ENCODE data around the gene SULT4A1.

SULT4A1 gene

DNA sequence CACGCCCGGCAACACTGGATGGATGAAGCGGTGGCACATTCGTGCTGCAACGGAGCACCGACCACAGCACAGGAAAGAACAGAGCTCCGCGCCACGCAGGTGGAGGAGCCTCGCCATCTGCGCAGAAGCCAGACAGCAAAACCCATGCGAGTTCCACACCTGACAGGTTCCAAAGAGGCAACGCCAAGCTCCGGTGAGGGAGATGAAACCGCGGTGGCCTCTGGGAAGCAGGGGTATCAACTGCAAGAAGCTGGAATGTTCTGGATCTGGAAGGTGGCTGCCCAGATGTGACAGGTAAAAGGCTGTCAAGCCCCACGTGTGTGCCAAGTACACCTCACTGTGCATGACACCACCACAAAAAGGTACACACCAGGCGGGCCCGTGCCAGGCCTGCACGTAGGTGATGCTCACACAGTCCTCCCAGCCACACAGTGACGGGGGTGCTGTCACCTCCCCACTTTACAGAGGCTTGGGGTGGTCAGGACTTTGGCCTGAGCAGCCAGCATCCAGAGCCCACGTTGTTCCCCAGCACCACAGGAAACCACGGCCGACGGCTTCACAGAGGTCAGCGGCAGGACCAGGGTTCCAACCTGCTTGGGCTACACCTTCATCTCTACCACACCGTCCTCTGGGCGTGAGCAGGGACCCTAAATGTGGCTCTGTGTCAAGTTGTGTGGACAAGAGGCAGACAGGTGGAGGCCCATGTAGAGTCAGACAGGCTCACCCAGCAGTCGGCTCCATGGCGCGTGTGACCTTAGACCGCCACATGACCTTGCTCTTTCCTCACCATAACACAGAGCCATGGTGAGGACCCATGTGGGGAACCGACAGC is 30.5 kb downstream of the SULT4A1 start:
- Histone ChIP-seq H3K27ac (no peak overlapping the region), H3K36me3 (replicated peaks) (no peaks in the 10 kb centered on the region), H3K27me3 (replicated peaks) (no peaks in the 10 kb centered on the region), H3K4me3 (ENCODE audit: low read depth, low read length) (no peak overlapping the region)
- no peak for DNase-seq
- TF ChIP-seq, protein P1, sequence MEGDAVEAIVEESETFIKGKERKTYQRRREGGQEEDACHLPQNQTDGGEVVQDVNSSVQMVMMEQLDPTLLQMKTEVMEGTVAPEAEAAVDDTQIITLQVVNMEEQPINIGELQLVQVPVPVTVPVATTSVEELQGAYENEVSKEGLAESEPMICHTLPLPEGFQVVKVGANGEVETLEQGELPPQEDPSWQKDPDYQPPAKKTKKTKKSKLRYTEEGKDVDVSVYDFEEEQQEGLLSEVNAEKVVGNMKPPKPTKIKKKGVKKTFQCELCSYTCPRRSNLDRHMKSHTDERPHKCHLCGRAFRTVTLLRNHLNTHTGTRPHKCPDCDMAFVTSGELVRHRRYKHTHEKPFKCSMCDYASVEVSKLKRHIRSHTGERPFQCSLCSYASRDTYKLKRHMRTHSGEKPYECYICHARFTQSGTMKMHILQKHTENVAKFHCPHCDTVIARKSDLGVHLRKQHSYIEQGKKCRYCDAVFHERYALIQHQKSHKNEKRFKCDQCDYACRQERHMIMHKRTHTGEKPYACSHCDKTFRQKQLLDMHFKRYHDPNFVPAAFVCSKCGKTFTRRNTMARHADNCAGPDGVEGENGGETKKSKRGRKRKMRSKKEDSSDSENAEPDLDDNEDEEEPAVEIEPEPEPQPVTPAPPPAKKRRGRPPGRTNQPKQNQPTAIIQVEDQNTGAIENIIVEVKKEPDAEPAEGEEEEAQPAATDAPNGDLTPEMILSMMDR (IDR thresholded peaks at IDR 0.05; ENCODE audit: low read depth, low read length, missing control alignments): no peak
- in situ Hi-C loops (cut with HindIII; ENCODE audit: low pct_ligation_motif_present, low sequenced_read_pairs): no loop called here

DNA sequence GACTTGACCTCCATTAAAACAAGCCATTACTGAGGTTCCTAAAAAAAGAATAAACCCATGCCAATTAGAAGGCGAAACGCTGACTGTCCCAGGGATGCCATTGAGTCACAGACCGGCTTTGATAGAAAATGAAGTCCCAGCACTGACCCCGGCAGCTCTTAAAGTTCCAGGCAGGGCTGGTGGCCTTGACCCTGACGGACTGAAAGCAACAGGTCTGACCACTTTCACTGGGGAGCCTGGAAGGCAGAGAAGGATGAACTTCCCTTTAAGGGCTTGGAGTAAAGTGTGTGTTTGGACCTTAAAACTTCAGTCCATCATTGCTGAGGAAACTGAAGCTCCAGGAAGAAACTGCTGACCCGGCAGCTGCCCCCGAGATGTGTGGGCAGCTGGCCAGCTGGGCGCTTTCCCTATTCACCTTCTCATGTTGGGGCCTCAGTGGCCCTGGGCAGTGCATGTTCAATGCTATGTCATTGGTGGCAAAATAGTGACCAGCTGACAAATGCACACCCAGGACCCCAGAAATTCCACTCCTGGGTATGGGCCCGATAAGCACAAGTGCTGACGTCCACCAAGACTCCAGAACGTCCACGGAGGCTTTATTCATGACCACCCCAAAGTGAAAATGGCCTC is 31.3 kb downstream of the SULT4A1 start:
- in situ Hi-C loops (cut with HindIII; ENCODE audit: low pct_ligation_motif_present, low sequenced_read_pairs): no loop called here
- no peaks in the 10 kb centered on the region for H3K36me3 ChIP-seq (replicated peaks)
- H3K27ac ChIP-seq: no peak overlapping the region
- DNase-seq: no peak
- no peak overlapping the region for H3K4me3 ChIP-seq (ENCODE audit: low read depth, low read length)
- TF ChIP-seq, protein P1 (IDR thresholded peaks at IDR 0.05; ENCODE audit: low read depth, low read length, missing control alignments): no peak
- H3K27me3 ChIP-seq (replicated peaks): no peaks in the 10 kb centered on the region

DNA sequence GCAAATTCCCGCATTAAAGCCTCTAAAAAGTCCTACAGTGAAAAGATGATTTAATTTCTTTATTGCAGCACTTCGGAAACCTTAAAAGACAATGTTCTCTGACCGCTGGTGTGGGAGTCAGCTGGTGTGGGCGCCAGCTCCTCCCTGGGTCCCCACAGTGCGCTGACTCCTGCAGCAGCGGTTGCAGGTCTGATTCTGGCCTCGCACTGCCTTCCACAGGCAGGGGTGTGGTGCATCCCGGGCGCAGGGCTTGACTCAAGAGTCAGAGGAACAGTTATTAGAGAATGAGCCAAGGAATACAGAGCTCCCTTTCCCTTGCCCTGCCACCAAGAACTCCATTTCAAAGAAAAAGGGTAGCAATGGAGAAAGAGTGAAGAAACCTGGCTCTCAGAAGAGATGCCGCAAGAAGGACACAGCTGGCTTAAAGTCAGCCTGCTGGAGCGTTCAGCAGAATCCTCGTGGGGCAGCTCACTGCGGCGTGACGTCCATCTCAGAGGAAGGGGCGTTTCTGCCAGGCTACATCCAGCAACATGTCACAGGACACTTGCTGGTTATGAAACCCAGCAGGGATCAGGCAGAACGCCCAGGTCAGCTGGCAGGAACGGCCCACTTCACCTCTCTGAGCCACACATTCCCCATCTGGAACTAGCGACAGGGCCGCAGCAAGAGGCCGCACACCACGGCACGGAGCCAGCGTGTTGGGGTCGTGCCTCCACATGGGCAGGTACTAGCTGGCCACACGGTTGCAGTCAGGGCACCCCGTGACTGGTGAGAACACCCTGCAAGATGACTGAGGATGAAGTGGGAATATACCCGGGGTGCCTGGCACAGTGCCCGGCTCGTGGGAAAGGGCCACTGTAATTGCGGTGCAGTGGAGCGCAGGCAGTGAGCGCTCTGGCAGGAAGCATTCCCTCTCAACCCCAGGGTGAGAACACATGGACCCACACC is 32.1 kb downstream of the SULT4A1 start:
- Histone ChIP-seq H3K27me3 (replicated peaks) (no peaks in the 10 kb centered on the region), H3K36me3 (replicated peaks) (no peaks in the 10 kb centered on the region), H3K27ac (no peak overlapping the region), H3K4me3 (ENCODE audit: low read depth, low read length) (no peak overlapping the region)
- in situ Hi-C loops (cut with HindIII; ENCODE audit: low pct_ligation_motif_present, low sequenced_read_pairs): no loop called here
- TF ChIP-seq, protein P1 (IDR thresholded peaks at IDR 0.05; ENCODE audit: low read depth, low read length, missing control alignments): no peak
- no peak for DNase-seq

DNA sequence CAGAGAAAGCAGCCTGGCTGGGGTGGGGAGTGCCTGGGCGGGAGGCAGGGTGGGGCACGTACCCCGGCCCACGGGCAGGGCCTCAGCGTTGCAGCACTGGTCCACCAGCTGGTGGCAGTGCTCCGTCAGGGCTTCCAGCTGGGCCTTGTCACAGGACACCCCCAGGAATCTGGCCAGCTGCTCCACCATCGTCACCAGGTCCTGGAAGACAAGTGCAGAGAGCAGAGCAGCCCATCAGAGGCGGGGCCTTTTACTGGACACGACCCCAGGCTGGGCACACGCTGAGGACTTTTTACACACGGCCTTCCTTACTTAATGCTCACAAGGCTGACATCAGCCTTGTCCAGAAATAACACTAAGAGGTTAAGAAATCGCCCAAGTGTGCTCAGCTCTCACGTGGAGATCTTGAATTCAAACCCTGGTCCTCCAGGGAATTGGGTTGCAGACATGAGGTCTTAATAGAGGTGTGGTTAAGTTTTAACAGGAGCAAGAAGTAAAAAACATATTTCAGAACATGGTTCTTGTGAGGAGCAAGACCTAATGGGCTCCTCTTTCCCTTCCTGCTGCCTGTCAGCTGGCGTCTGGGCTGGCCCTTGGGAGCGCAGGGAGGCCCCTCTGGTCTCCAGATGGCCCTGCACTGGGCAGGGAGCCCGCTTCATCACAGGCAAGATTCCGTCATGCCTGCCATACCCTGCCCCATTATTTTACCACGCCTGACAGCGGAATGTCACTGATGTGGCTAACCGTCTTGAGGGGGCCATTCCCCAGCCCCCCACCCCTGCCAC is 33.1 kb downstream of the SULT4A1 start:
- Histone ChIP-seq H3K27ac (no peak overlapping the region), H3K4me3 (ENCODE audit: low read depth, low read length) (no peak overlapping the region), H3K27me3 (replicated peaks) (no peaks in the 10 kb centered on the region), H3K36me3 (replicated peaks) (no peaks in the 10 kb centered on the region)
- DNase-seq: no peak
- in situ Hi-C loops (cut with HindIII; ENCODE audit: low pct_ligation_motif_present, low sequenced_read_pairs): no loop called here
- TF ChIP-seq, protein P1 (IDR thresholded peaks at IDR 0.05; ENCODE audit: low read depth, low read length, missing control alignments): peak; percentile 19

DNA sequence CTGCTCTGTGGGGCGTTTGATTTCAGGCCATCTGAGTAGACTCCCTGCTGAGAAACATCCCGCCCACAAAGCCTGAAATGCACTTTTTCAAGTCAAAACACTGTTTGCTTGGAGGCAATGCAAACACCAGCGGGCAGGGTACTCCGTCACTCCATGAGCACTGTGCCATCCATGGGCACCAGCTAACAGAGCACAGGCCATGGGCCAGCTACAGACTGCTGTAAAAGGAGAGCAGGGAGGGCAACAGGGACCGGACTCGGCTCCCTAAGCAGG is 33.7 kb downstream of the SULT4A1 start:
- in situ Hi-C loops (cut with HindIII; ENCODE audit: low pct_ligation_motif_present, low sequenced_read_pairs): no loop called here
- Histone ChIP-seq H3K27me3 (replicated peaks) (no peaks in the 10 kb centered on the region), H3K36me3 (replicated peaks) (no peaks in the 10 kb centered on the region), H3K4me3 (ENCODE audit: low read depth, low read length) (no peak overlapping the region), H3K27ac (no peak overlapping the region)
- TF ChIP-seq, protein P1 (IDR thresholded peaks at IDR 0.05; ENCODE audit: low read depth, low read length, missing control alignments): no peak
- peak; percentile 4 for DNase-seq
